Adrenal gland (tissue), 5 donors: ENCODE measurements around the gene AP3M1.

Experiments
- POLR2A ChIP-seq, 2 donors: fragments of 450-650 bp; IDR thresholded peaks; one replicate each; pipeline ENCODE4 v1.6.1; 2017; ENCODE audit warnings: antibody characterized with exemption in 2 of 2, mild to moderate bottlenecking in 2 of 2, moderate library complexity in 1 of 2
- TF ChIP-seq, protein P1 (sequence below), 6 experiments: fragments of 450-650 bp in 4 of 6; fragments of 200-600 bp in 2 of 6; sonication (generic) in 1 of 6; IDR thresholded peaks; 1 replicate in 5 of 6; 2 replicates in 1 of 6; pipeline versions ENCODE4 v1.5.1 to v1.8.0; 2016 to 2021; ENCODE audit warnings: antibody characterized with exemption in 6 of 6, mild to moderate bottlenecking in 2 of 6, moderate library complexity in 1 of 6
- donor health status: DM: no; HTN: no; CAD: no.

DNA sequence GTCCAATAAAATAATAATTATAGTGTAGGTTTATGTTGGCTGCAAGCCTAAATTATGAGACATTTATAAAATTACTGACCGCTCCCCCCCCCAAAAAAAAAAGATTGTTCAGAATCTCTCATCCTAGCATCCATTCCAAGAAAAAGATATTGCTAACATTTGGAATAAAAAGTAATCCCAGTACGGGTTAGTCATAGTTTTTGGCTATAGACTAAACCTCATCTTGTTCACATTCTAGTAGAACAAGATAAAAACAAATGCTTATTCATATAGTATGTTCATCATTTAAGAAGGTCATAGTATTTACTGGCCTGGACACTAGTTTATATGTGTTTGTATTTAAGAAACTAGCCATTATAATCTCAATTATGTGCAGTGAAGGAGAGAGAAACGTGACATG, 44.4 kb upstream of the AP3M1 start:
- TF ChIP-seq, protein P1, sequence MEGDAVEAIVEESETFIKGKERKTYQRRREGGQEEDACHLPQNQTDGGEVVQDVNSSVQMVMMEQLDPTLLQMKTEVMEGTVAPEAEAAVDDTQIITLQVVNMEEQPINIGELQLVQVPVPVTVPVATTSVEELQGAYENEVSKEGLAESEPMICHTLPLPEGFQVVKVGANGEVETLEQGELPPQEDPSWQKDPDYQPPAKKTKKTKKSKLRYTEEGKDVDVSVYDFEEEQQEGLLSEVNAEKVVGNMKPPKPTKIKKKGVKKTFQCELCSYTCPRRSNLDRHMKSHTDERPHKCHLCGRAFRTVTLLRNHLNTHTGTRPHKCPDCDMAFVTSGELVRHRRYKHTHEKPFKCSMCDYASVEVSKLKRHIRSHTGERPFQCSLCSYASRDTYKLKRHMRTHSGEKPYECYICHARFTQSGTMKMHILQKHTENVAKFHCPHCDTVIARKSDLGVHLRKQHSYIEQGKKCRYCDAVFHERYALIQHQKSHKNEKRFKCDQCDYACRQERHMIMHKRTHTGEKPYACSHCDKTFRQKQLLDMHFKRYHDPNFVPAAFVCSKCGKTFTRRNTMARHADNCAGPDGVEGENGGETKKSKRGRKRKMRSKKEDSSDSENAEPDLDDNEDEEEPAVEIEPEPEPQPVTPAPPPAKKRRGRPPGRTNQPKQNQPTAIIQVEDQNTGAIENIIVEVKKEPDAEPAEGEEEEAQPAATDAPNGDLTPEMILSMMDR (IDR thresholded peaks at IDR 0.05): no peak
- TF ChIP-seq POLR2A (IDR thresholded peaks at IDR 0.05): no peak
